ENCODE data around the gene OR56A5.

GRCh38 chr11:6002202-6002699 is 34.0 kb upstream of the OR56A5 start:
- TF ChIP-seq, protein P1, sequence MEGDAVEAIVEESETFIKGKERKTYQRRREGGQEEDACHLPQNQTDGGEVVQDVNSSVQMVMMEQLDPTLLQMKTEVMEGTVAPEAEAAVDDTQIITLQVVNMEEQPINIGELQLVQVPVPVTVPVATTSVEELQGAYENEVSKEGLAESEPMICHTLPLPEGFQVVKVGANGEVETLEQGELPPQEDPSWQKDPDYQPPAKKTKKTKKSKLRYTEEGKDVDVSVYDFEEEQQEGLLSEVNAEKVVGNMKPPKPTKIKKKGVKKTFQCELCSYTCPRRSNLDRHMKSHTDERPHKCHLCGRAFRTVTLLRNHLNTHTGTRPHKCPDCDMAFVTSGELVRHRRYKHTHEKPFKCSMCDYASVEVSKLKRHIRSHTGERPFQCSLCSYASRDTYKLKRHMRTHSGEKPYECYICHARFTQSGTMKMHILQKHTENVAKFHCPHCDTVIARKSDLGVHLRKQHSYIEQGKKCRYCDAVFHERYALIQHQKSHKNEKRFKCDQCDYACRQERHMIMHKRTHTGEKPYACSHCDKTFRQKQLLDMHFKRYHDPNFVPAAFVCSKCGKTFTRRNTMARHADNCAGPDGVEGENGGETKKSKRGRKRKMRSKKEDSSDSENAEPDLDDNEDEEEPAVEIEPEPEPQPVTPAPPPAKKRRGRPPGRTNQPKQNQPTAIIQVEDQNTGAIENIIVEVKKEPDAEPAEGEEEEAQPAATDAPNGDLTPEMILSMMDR (IDR thresholded peaks at IDR 0.05) = no peak
- TF ChIP-seq POLR2A (IDR thresholded peaks at IDR 0.05) (no peak), POLR2AphosphoS5 (IDR thresholded peaks at IDR 0.05) (no peak), EP300 (IDR thresholded peaks at IDR 0.05) (no peak)
